RWPE1 (cell line): Measurements from ENCODE around the gene GLI1.

Experiments used
- CTCF ChIA-PET: fragments of 350-600 bp; sonication (Branson Sonifier 250); formaldehyde crosslinking; extraction: SDS; loops from one replicate; lab custom pipeline; 2021; lab: Yijun Ruan, JAX
- POLR2A ChIA-PET: fragments of 400-600 bp; formaldehyde crosslinking; extraction: SDS; loops from one replicate; lab custom pipeline; 2020; ENCODE audit warnings: antibody characterized with exemption; ENCODE audit not compliant: low non-redundant PET; lab: Yijun Ruan, JAX
- DNase-seq: peaks from one replicate; pipeline ENCODE4 v3.0.0; 2012; ENCODE audit warnings: low spot score
- H3K27ac ChIP-seq: fragments of 450-650 bp; 2 replicates; pipeline ENCODE4 v1.5.1; 2017
- CTCF ChIP-seq: fragments of 450-650 bp; conservative IDR thresholded peaks from 2 replicates; pipeline ENCODE4 v1.5.1; 2017; ENCODE audit warnings: low read depth, mild to moderate bottlenecking

Gene GLI1

GRCh38 chr12:57483466-57483865 lies 23.9 kb downstream of the GLI1 start:
- H3K27ac ChIP-seq = no peak overlapping the region
- CTCF ChIA-PET = no interaction called here
- POLR2A ChIA-PET = no interaction called here
- TF ChIP-seq CTCF = no peak
- DNase-seq = no peak

- POLR2A ChIA-PET = no interaction called here
- no peak for TF ChIP-seq CTCF
- H3K27ac ChIP-seq = no peak overlapping the region
- DNase-seq = no peak
- CTCF ChIA-PET = no interaction called here
Measured at GRCh38 chr12:57485695-57486094, 26.1 kb downstream of the GLI1 start.

- DNase-seq = no peak
- ChIA-PET POLR2A (no interaction called here), CTCF (interaction anchor here (0.6 kb wide), 2 partner anchors 75 to 209 kb away, joined by 3 to 4 read pairs; no protein-coding TSS in a partner anchor)
- TF ChIP-seq CTCF = no peak
- H3K27ac ChIP-seq = peak overlapping the region; percentile 79
Measured at GRCh38 chr12:57487055-57487596, 27.5 kb downstream of the GLI1 start.

GRCh38 chr12:57487597-57488401 lies 28.2 kb downstream of the GLI1 start, which contains the start of gene MARS1:
Gene MARS1 (plus strand): TSS chr12:57488068. CDS start chr12:57488091, 23 bp downstream.
- peak within 1 kb of the TSS; percentile 79 for H3K27ac ChIP-seq
- peak; percentile 56 for TF ChIP-seq CTCF
- peak; percentile 91 for DNase-seq
- CTCF ChIA-PET = interaction anchor here (0.6 to 0.7 kb wide), 2 partner anchors 210 to 308 kb away, joined by 3 to 4 read pairs; no protein-coding TSS in a partner anchor
- POLR2A ChIA-PET = no interaction called here

GRCh38 chr12:57488402-57489156 lies 29.0 kb downstream of the GLI1 start:
- TF ChIP-seq CTCF = no peak
- ChIA-PET CTCF (interaction anchor here (0.7 kb wide), 1 partner anchor 309 kb away, joined by 4 read pairs; no protein-coding TSS in a partner anchor), POLR2A (no interaction called here)
- DNase-seq = no peak
- H3K27ac ChIP-seq = peak overlapping the region; percentile 79

- CTCF ChIA-PET = no interaction called here
- POLR2A ChIA-PET = no interaction called here
- TF ChIP-seq CTCF = no peak
- H3K27ac ChIP-seq = peak overlapping the region; percentile 79; the same call in 1 of the 2 replicates
- no peak for DNase-seq
Measured at GRCh38 chr12:57489157-57489641, 29.6 kb downstream of the GLI1 start.
